ENCODE data around the gene ZBTB40.

The ZBTB40 gene, protein sequence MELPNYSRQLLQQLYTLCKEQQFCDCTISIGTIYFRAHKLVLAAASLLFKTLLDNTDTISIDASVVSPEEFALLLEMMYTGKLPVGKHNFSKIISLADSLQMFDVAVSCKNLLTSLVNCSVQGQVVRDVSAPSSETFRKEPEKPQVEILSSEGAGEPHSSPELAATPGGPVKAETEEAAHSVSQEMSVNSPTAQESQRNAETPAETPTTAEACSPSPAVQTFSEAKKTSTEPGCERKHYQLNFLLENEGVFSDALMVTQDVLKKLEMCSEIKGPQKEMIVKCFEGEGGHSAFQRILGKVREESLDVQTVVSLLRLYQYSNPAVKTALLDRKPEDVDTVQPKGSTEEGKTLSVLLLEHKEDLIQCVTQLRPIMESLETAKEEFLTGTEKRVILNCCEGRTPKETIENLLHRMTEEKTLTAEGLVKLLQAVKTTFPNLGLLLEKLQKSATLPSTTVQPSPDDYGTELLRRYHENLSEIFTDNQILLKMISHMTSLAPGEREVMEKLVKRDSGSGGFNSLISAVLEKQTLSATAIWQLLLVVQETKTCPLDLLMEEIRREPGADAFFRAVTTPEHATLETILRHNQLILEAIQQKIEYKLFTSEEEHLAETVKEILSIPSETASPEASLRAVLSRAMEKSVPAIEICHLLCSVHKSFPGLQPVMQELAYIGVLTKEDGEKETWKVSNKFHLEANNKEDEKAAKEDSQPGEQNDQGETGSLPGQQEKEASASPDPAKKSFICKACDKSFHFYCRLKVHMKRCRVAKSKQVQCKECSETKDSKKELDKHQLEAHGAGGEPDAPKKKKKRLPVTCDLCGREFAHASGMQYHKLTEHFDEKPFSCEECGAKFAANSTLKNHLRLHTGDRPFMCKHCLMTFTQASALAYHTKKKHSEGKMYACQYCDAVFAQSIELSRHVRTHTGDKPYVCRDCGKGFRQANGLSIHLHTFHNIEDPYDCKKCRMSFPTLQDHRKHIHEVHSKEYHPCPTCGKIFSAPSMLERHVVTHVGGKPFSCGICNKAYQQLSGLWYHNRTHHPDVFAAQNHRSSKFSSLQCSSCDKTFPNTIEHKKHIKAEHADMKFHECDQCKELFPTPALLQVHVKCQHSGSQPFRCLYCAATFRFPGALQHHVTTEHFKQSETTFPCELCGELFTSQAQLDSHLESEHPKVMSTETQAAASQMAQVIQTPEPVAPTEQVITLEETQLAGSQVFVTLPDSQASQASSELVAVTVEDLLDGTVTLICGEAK

GRCh38 chr1:22451702-22452480 lies at the start of gene ZBTB40:
Gene ZBTB40, plus strand, starts transcription at chr1:22451851. Its CDS starts 38,098 bp downstream, at chr1:22489949.
- Histone ChIP-seq H3K9me3 (ENCODE audit: control insufficient read depth in 2 of 2, low read length in 2 of 2) (no peaks in the 10 kb centered on the region), H3K4me3 (ENCODE audit: low read length in 2 of 2) (peak within 1 kb of the TSS; percentile 79 to 94), H3K27me3 (ENCODE audit: control insufficient read depth in 2 of 2, insufficient read depth in 2 of 2, low read length in 2 of 2) (no peaks in the 10 kb centered on the region), H3K36me3 (ENCODE audit: control insufficient read depth in 2 of 2, insufficient read depth in 2 of 2, low read length in 2 of 2) (no peaks in the 10 kb centered on the region), H3K4me1 (ENCODE audit: control insufficient read depth in 2 of 2, insufficient read depth in 2 of 2, low read length in 2 of 2) (peaks cover 5 to 14% of the 10 kb centered on the region in 2 donors), H3K27ac (ENCODE audit: low read depth in 2 of 2, low read length in 2 of 2) (peak within 1 kb of the TSS; percentile 93 to 94), H3K9ac (ENCODE audit: low read depth in 1 of 2, low read length in 2 of 2) (peak within 1 kb of the TSS; percentile 69 to 84)

DNA sequence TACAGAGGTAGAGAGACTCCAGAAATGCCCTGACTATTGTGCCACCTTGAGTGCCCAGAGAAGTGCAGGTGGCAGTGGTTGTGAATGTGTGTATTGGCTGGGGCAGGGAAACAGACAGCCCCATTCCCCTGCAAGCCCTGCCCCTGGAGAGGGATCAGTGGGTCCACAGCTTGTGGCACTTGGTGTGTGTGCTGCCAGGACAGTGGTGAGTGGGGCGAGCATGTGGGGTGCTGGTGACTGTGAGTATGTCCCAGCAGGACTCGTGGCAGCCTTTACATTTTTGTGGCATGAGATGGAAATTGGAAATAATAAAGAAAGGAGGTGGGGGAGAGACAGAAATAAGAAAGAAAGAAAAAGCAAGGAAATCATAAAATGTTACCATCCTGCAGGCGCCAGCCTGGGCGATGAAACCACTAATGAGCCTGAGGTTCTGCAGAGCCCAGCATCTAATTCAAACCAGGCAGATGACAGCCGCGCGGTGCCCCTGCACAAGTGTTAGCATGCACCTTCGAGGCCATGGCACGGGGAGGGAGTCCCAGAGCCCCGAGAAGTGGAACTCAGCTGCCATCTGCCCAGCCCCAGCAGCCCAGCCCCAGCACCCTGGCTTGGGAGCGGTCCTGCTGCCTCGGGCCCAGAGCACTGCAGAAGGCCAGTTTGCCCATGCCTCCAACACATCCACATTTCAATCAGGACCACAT lies 49.1 kb upstream of the ZBTB40 start:
- Histone ChIP-seq H3K27ac (ENCODE audit: low read depth in 2 of 2, low read length in 2 of 2) (no peak overlapping the region), H3K4me3 (ENCODE audit: low read length in 2 of 2) (no peak overlapping the region), H3K36me3 (ENCODE audit: control insufficient read depth in 2 of 2, insufficient read depth in 2 of 2, low read length in 2 of 2) (no peaks in the 10 kb centered on the region), H3K9me3 (ENCODE audit: control insufficient read depth in 2 of 2, low read length in 2 of 2) (no peaks in the 10 kb centered on the region), H3K9ac (ENCODE audit: low read depth in 1 of 2, low read length in 2 of 2) (no peak overlapping the region), H3K4me1 (ENCODE audit: control insufficient read depth in 2 of 2, insufficient read depth in 2 of 2, low read length in 2 of 2) (no peaks in the 10 kb centered on the region), H3K27me3 (ENCODE audit: control insufficient read depth in 2 of 2, insufficient read depth in 2 of 2, low read length in 2 of 2) (peaks cover 15 to 23% of the 10 kb centered on the region in 2 donors)

- Histone ChIP-seq H3K27ac (ENCODE audit: low read depth in 2 of 2, low read length in 2 of 2) (no peak overlapping the region), H3K9ac (ENCODE audit: low read depth in 1 of 2, low read length in 2 of 2) (no peak overlapping the region), H3K27me3 (ENCODE audit: control insufficient read depth in 2 of 2, insufficient read depth in 2 of 2, low read length in 2 of 2) (peaks cover 11 to 15% of the 10 kb centered on the region in 2 donors), H3K9me3 (ENCODE audit: control insufficient read depth in 2 of 2, low read length in 2 of 2) (no peaks in the 10 kb centered on the region), H3K36me3 (ENCODE audit: control insufficient read depth in 2 of 2, insufficient read depth in 2 of 2, low read length in 2 of 2) (no peaks in the 10 kb centered on the region), H3K4me1 (ENCODE audit: control insufficient read depth in 2 of 2, insufficient read depth in 2 of 2, low read length in 2 of 2) (no peaks in the 10 kb centered on the region), H3K4me3 (ENCODE audit: low read length in 2 of 2) (no peak overlapping the region)
These were observed 47.2 kb upstream of the ZBTB40 start for GRCh38 chr1:22404486-22404885.

GRCh38 chr1:22406722-22407495 lies 44.7 kb upstream of the ZBTB40 start:
- H3K36me3 ChIP-seq (ENCODE audit: control insufficient read depth in 2 of 2, insufficient read depth in 2 of 2, low read length in 2 of 2), result no peaks in the 10 kb centered on the region

GRCh38 chr1:22408230-22408629 lies 43.4 kb upstream of the ZBTB40 start:
- H3K27ac ChIP-seq (ENCODE audit: low read depth in 2 of 2, low read length in 2 of 2), result no peak overlapping the region
- H3K4me3 ChIP-seq (ENCODE audit: low read length in 2 of 2), result no peak overlapping the region
- no peaks in the 10 kb centered on the region for H3K36me3 ChIP-seq (ENCODE audit: control insufficient read depth in 2 of 2, insufficient read depth in 2 of 2, low read length in 2 of 2)
- H3K9me3 ChIP-seq (ENCODE audit: control insufficient read depth in 2 of 2, low read length in 2 of 2), result no peaks in the 10 kb centered on the region
- H3K4me1 ChIP-seq (ENCODE audit: control insufficient read depth in 2 of 2, insufficient read depth in 2 of 2, low read length in 2 of 2), result no peaks in the 10 kb centered on the region
- H3K27me3 ChIP-seq (ENCODE audit: control insufficient read depth in 2 of 2, insufficient read depth in 2 of 2, low read length in 2 of 2), result peaks cover 2 to 3% of the 10 kb centered on the region in 2 donors
- H3K9ac ChIP-seq (ENCODE audit: low read depth in 1 of 2, low read length in 2 of 2), result no peak overlapping the region

More at GRCh38 chr1:22406722-22407495, 44.7 kb upstream of the ZBTB40 start:
- Histone ChIP-seq H3K9me3 (ENCODE audit: control insufficient read depth in 2 of 2, low read length in 2 of 2) (no peaks in the 10 kb centered on the region), H3K4me1 (ENCODE audit: control insufficient read depth in 2 of 2, insufficient read depth in 2 of 2, low read length in 2 of 2) (no peaks in the 10 kb centered on the region), H3K9ac (ENCODE audit: low read depth in 1 of 2, low read length in 2 of 2) (no peak overlapping the region), H3K4me3 (ENCODE audit: low read length in 2 of 2) (no peak overlapping the region), H3K27ac (ENCODE audit: low read depth in 2 of 2, low read length in 2 of 2) (no peak overlapping the region), H3K27me3 (ENCODE audit: control insufficient read depth in 2 of 2, insufficient read depth in 2 of 2, low read length in 2 of 2) (peaks cover 0 to 2% of the 10 kb centered on the region in 2 donors)

DNA sequence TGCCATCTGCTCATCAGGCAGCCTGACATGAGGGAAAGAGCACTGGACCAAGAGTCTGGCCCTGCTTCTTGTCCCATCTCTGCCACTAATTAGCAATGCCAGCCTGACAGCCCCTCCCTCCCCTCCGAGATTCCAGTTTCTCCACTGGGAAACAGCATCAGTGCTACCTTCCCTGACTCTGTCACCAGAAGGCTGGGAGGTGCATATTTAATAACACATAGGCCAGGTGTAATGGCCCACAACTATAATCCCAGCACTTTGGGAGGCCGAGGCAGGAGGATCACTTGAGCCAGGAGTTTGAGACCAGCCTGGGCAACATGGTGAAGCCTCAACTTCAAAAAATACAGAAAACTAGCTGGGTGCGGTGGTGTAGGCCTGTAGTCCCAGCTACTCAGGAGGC lies 41.2 kb upstream of the ZBTB40 start:
- Histone ChIP-seq H3K27ac (ENCODE audit: low read depth in 2 of 2, low read length in 2 of 2) (no peak overlapping the region), H3K9me3 (ENCODE audit: control insufficient read depth in 2 of 2, low read length in 2 of 2) (no peaks in the 10 kb centered on the region), H3K36me3 (ENCODE audit: control insufficient read depth in 2 of 2, insufficient read depth in 2 of 2, low read length in 2 of 2) (no peaks in the 10 kb centered on the region), H3K27me3 (ENCODE audit: control insufficient read depth in 2 of 2, insufficient read depth in 2 of 2, low read length in 2 of 2) (peaks cover 2 to 3% of the 10 kb centered on the region in 2 donors), H3K4me3 (ENCODE audit: low read length in 2 of 2) (no peak overlapping the region), H3K4me1 (ENCODE audit: control insufficient read depth in 2 of 2, insufficient read depth in 2 of 2, low read length in 2 of 2) (peaks cover 4 to 6% of the 10 kb centered on the region in 2 donors), H3K9ac (ENCODE audit: low read depth in 1 of 2, low read length in 2 of 2) (no peak overlapping the region)

GRCh38 chr1:22410928-22411495 lies 40.6 kb upstream of the ZBTB40 start:
- no peak overlapping the region for H3K9ac ChIP-seq (ENCODE audit: low read depth in 1 of 2, low read length in 2 of 2)
- peaks cover 4 to 6% of the 10 kb centered on the region in 2 donors for H3K4me1 ChIP-seq (ENCODE audit: control insufficient read depth in 2 of 2, insufficient read depth in 2 of 2, low read length in 2 of 2)
- H3K27ac ChIP-seq (ENCODE audit: low read depth in 2 of 2, low read length in 2 of 2), result no peak overlapping the region
- H3K9me3 ChIP-seq (ENCODE audit: control insufficient read depth in 2 of 2, low read length in 2 of 2), result no peaks in the 10 kb centered on the region
- H3K36me3 ChIP-seq (ENCODE audit: control insufficient read depth in 2 of 2, insufficient read depth in 2 of 2, low read length in 2 of 2), result no peaks in the 10 kb centered on the region
- H3K27me3 ChIP-seq (ENCODE audit: control insufficient read depth in 2 of 2, insufficient read depth in 2 of 2, low read length in 2 of 2), result peaks cover 2 to 3% of the 10 kb centered on the region in 2 donors
- H3K4me3 ChIP-seq (ENCODE audit: low read length in 2 of 2), result no peak overlapping the region

GRCh38 chr1:22411589-22411988 lies 40.1 kb upstream of the ZBTB40 start:
- H3K9ac ChIP-seq (ENCODE audit: low read depth in 1 of 2, low read length in 2 of 2), result no peak overlapping the region
- H3K4me1 ChIP-seq (ENCODE audit: control insufficient read depth in 2 of 2, insufficient read depth in 2 of 2, low read length in 2 of 2), result peaks cover 4 to 6% of the 10 kb centered on the region in 2 donors
- H3K27me3 ChIP-seq (ENCODE audit: control insufficient read depth in 2 of 2, insufficient read depth in 2 of 2, low read length in 2 of 2), result peaks cover 2 to 3% of the 10 kb centered on the region in 2 donors
- no peaks in the 10 kb centered on the region for H3K9me3 ChIP-seq (ENCODE audit: control insufficient read depth in 2 of 2, low read length in 2 of 2)
- no peak overlapping the region for H3K4me3 ChIP-seq (ENCODE audit: low read length in 2 of 2)
- H3K36me3 ChIP-seq (ENCODE audit: control insufficient read depth in 2 of 2, insufficient read depth in 2 of 2, low read length in 2 of 2), result no peaks in the 10 kb centered on the region
- no peak overlapping the region for H3K27ac ChIP-seq (ENCODE audit: low read depth in 2 of 2, low read length in 2 of 2)
